ENCODE data around the gene NACC1. TPM values are rescaled to one million over a fixed set of nuclear protein-coding genes. Genes with fewer than 3 reads are reported as not detected.
A peak's percentile ranks its signal among the peaks of the same experiment; 100 is the strongest.

The NACC1 gene
- total and polyA plus RNA-seq, 2 donors (not counting 3 experiments of a cell fraction or from before 2014, with no cell fraction given) = 97.6 to 120 TPM

- Histone ChIP-seq H3K27ac (ENCODE audit: insufficient read depth, low read depth, low read length) (peak overlapping the region; percentile 19), H4K20me1 (replicated peaks; ENCODE audit: control insufficient read depth, extremely low read depth, insufficient read depth, low read length) (no peaks in the 10 kb centered on the region), H3K4me3 (replicated peaks in 1 of 3; ENCODE audit: insufficient read depth in 1 of 3, low read depth in 1 of 3, low read length in 3 of 3) (peak overlapping the region; percentile 16 to 33 (median 25)), H3K4me2 (ENCODE audit: insufficient read depth, low read length) (peak overlapping the region; percentile 54), H3K9ac (replicated peaks; ENCODE audit: extremely low read depth, insufficient read depth, low read length) (peak overlapping the region; percentile 38), H3K9me3 (replicated peaks; ENCODE audit: control insufficient read depth, insufficient read depth, low read length) (no peaks in the 10 kb centered on the region), H2AFZ (ENCODE audit: low read depth, low read length) (no peak overlapping the region), H3K9me1 (replicated peaks; ENCODE audit: control insufficient read depth, extremely low read depth, insufficient read depth, low read length) (no peaks in the 10 kb centered on the region), H3K4me1 (ENCODE audit: control insufficient read depth, extremely low read depth, insufficient read depth, low read length) (peaks cover 47% of the 10 kb centered on the region), H3K36me3 (ENCODE audit: control insufficient read depth in 2 of 2, extremely low read depth in 1 of 2, insufficient read depth in 2 of 2, low read length in 2 of 2) (peaks cover 2 to 3% of the 10 kb centered on the region in 2 experiments), H3K79me2 (ENCODE audit: control insufficient read depth, insufficient read depth, low read length) (peaks cover 26% of the 10 kb centered on the region), H3K27me3 (ENCODE audit: control insufficient read depth in 2 of 2, insufficient read depth in 2 of 2, low read length in 2 of 2) (no peaks in the 10 kb centered on the region)
- intact Hi-C loops (cut with micrococcal nuclease) (loop anchor here (2.0 to 5.0 kb wide), 2 partner anchors 375 to 742 kb away; partner anchors contain the start of gene TNPO2), dilution Hi-C loops (cut with MboI; ENCODE audit: extremely low pct_ligation_motif_present, low sequenced_read_pairs) (no loop called here)
- peak; percentile 43 for DNase-seq (ENCODE audit: low read depth, low spot score)
- peak; percentile 60 for FAIRE-seq
- TF ChIP-seq CTCF (IDR thresholded peaks at IDR 0.05; ENCODE audit: extremely low read depth in 1 of 2, insufficient read depth in 1 of 2, low read depth in 1 of 2, low read length in 2 of 2) (no peak), JUN (IDR thresholded peaks at IDR 0.05; ENCODE audit: borderline replicate concordance, insufficient read depth, insufficient read length, low read depth) (no peak), POLR2A (IDR thresholded peaks at IDR 0.05; ENCODE audit: low read depth, low read length) (peak; percentile 16)
- no TSS peak for BruUV-seq (replicated peaks)
- ChIA-PET POLR2A (interaction anchor here (0.9 kb wide), 1 partner anchor 36 kb away, joined by 3 read pairs; no protein-coding TSS in a partner anchor), CTCF (interaction anchor here (0.7 to 8.5 kb wide), 6 partner anchors 21 to 132 kb away, joined by 3 to 543 read pairs (median 36); partner anchors contain the start of genes IER2, NACC1 and STX10)
Observed at GRCh38 chr19:13097033-13097462, 21.0 kb upstream of the NACC1 start.
